ENCODE data around the gene MECP2.

The MECP2 gene

GRCh38 chrX:154090731-154091130 lies 6.8 kb downstream of the MECP2 start:
- no peak for TF ChIP-seq CTCF (IDR thresholded peaks at IDR 0.05; ENCODE audit: insufficient read depth, low read length, poor library complexity, severe bottlenecking)
- TF ChIP-seq EZH2phosphoT487 (conservative IDR thresholded peaks at IDR 0.05; ENCODE audit: low read length), result no peak
- H3K27ac ChIP-seq (ENCODE audit: low read depth, low read length), result no peak overlapping the region
- no peaks in the 10 kb centered on the region for H3K9me3 ChIP-seq (ENCODE audit: insufficient read depth, low read length)
- no peaks in the 10 kb centered on the region for H3K9me2 ChIP-seq (replicated peaks; ENCODE audit: insufficient read depth, low read length)
- H3K36me3 ChIP-seq (ENCODE audit: low read length), result no peaks in the 10 kb centered on the region
- H3K9ac ChIP-seq (ENCODE audit: low read length), result no peak overlapping the region
- no peaks in the 10 kb centered on the region for H3F3A ChIP-seq (ENCODE audit: insufficient read depth)
- H3K4me3 ChIP-seq (ENCODE audit: insufficient read depth, low read length, poor library complexity, severe bottlenecking), result no peak overlapping the region
- H3K79me2 ChIP-seq (ENCODE audit: insufficient read depth, low read length), result peaks cover 90% of the 10 kb centered on the region
- no peaks in the 10 kb centered on the region for H3K27me3 ChIP-seq (ENCODE audit: low read length)
- H3K4me2 ChIP-seq (ENCODE audit: low read depth, low read length, poor library complexity, severe bottlenecking), result no peak overlapping the region
- H4K20me1 ChIP-seq (ENCODE audit: low read depth, low read length), result 0 out of 2 replicates have a peak, but pooled peaks cover 10% of the 10 kb centered on the region
- no peak overlapping the region for H2AFZ ChIP-seq (ENCODE audit: low read depth, low read length, severe bottlenecking)

GRCh38 chrX:154084449-154085300 lies 12.8 kb downstream of the MECP2 start:
- H3F3A ChIP-seq (ENCODE audit: insufficient read depth), result no peaks in the 10 kb centered on the region; the same call in 1 of the 2 replicates
- no peaks in the 10 kb centered on the region for H3K9me2 ChIP-seq (replicated peaks; ENCODE audit: insufficient read depth, low read length)
- no peaks in the 10 kb centered on the region for H4K20me1 ChIP-seq (ENCODE audit: low read depth, low read length)
- no peaks in the 10 kb centered on the region for H3K9me3 ChIP-seq (ENCODE audit: insufficient read depth, low read length)
- H2AFZ ChIP-seq (ENCODE audit: low read depth, low read length, severe bottlenecking), result no peak overlapping the region
- no peak overlapping the region for H3K4me2 ChIP-seq (ENCODE audit: low read depth, low read length, poor library complexity, severe bottlenecking)
- no peaks in the 10 kb centered on the region for H3K27me3 ChIP-seq (ENCODE audit: low read length)
- TF ChIP-seq EZH2phosphoT487 (conservative IDR thresholded peaks at IDR 0.05; ENCODE audit: low read length) (no peak), CTCF (IDR thresholded peaks at IDR 0.05; ENCODE audit: insufficient read depth, low read length, poor library complexity, severe bottlenecking) (no peak)
- no peak overlapping the region for H3K9ac ChIP-seq (ENCODE audit: low read length)
- no peak overlapping the region for H3K27ac ChIP-seq (ENCODE audit: low read depth, low read length)
- H3K79me2 ChIP-seq (ENCODE audit: insufficient read depth, low read length), result peaks cover 80% of the 10 kb centered on the region
- H3K36me3 ChIP-seq (ENCODE audit: low read length), result no peaks in the 10 kb centered on the region
- H3K4me3 ChIP-seq (ENCODE audit: insufficient read depth, low read length, poor library complexity, severe bottlenecking), result no peak overlapping the region

DNA sequence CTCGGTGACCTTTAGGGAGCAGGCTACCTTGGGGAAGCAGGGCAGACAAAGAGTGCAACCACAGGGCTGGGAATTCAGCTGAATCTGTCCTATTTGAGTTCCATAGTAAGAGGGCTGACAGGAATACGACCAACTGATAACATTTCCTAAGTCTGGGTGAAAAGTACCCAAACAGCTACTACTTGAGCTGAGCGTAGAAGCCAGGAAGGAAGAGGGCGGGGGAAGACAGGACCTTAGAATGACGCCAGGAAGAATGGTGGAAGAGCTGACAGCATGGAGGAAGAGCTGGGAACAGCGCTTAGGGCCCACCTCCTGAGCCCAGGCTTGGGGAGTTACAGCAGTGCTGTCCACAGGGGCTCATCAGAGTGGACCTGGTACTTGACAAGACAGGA lies 14.4 kb downstream of the MECP2 start:
- no peaks in the 10 kb centered on the region; the same call in 1 of the 2 replicates for H3F3A ChIP-seq (ENCODE audit: insufficient read depth)
- H3K4me2 ChIP-seq (ENCODE audit: low read depth, low read length, poor library complexity, severe bottlenecking), result no peak overlapping the region
- H3K9me3 ChIP-seq (ENCODE audit: insufficient read depth, low read length), result no peaks in the 10 kb centered on the region
- H3K4me3 ChIP-seq (ENCODE audit: insufficient read depth, low read length, poor library complexity, severe bottlenecking), result no peak overlapping the region
- no peaks in the 10 kb centered on the region for H3K36me3 ChIP-seq (ENCODE audit: low read length)
- no peaks in the 10 kb centered on the region for H3K9me2 ChIP-seq (replicated peaks; ENCODE audit: insufficient read depth, low read length)
- no peak for TF ChIP-seq EZH2phosphoT487 (conservative IDR thresholded peaks at IDR 0.05; ENCODE audit: low read length)
- TF ChIP-seq CTCF (IDR thresholded peaks at IDR 0.05; ENCODE audit: insufficient read depth, low read length, poor library complexity, severe bottlenecking), result no peak
- H4K20me1 ChIP-seq (ENCODE audit: low read depth, low read length), result no peaks in the 10 kb centered on the region
- no peak overlapping the region for H2AFZ ChIP-seq (ENCODE audit: low read depth, low read length, severe bottlenecking)
- H3K27ac ChIP-seq (ENCODE audit: low read depth, low read length), result no peak overlapping the region
- H3K9ac ChIP-seq (ENCODE audit: low read length), result no peak overlapping the region
- H3K27me3 ChIP-seq (ENCODE audit: low read length), result no peaks in the 10 kb centered on the region
- H3K79me2 ChIP-seq (ENCODE audit: insufficient read depth, low read length), result peaks cover 70% of the 10 kb centered on the region
